ENCODE data around the gene RAB3IL1. TPM values are rescaled to one million over a fixed set of nuclear protein-coding genes. Genes with fewer than 3 reads are reported as not detected.
A peak's percentile ranks its signal among the peaks of the same experiment; 100 is the strongest.
"Not testable (repeated sequence)": the region's sequence is repeated elsewhere in the genome, so short reads cannot be mapped to it uniquely, and the experiment has no call there.

Gene RAB3IL1
- total RNA-seq, 1 experiment from 2014 or later = 3.0 TPM

DNA sequence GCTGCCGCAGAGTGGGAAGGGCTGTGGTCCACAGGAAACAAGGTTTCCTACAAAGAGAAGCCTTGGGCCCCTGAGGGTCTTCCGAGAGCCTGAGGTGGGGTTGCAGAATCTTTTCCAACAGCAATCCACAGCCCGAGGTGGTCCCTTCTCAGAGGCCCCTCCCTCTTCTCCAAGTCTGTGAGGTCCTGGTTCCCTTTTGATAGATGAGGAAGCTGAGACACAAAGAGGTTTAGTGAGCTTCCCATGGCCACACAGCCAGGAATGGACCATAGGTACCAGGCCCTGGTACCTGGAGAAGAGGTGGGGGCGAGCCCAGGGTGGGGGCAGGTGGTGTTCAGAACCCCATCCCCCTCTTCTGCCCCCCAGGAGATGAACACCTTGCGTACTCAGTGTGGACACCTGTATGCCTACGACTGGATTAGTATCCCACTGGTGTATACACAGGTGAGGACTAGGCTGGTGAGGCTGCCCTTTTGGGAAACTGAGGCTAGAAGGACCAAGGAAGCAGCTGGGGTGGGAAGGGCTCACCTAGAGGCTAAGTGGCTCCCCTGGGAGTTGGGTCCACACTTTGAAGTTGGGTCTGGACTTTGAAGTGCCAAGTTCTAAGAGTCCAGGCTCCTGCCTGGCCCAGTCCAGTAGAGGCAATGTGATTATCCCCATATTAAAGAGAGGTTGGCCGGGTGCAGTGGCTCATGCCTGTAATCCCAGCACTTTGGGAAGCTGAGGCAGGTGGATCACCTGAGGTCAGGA, 39.8 kb upstream of the RAB3IL1 start:
- Histone ChIP-seq H3K9me3 (replicated peaks) (no peaks in the 10 kb centered on the region), H3K4me3 (no peak overlapping the region), H3K4me1 (replicated peaks) (peaks cover 4% of the 10 kb centered on the region; the same call in 1 of the 2 replicates), H3K27me3 (replicated peaks) (no peaks in the 10 kb centered on the region), H3K27ac (no peak overlapping the region), H3K36me3 (peaks cover 4% of the 10 kb centered on the region)
- DNase-seq (ENCODE audit: low read depth in 1 of 2, low spot score in 2 of 2) = peak in 1 of 2 experiments; percentile 37

DNA sequence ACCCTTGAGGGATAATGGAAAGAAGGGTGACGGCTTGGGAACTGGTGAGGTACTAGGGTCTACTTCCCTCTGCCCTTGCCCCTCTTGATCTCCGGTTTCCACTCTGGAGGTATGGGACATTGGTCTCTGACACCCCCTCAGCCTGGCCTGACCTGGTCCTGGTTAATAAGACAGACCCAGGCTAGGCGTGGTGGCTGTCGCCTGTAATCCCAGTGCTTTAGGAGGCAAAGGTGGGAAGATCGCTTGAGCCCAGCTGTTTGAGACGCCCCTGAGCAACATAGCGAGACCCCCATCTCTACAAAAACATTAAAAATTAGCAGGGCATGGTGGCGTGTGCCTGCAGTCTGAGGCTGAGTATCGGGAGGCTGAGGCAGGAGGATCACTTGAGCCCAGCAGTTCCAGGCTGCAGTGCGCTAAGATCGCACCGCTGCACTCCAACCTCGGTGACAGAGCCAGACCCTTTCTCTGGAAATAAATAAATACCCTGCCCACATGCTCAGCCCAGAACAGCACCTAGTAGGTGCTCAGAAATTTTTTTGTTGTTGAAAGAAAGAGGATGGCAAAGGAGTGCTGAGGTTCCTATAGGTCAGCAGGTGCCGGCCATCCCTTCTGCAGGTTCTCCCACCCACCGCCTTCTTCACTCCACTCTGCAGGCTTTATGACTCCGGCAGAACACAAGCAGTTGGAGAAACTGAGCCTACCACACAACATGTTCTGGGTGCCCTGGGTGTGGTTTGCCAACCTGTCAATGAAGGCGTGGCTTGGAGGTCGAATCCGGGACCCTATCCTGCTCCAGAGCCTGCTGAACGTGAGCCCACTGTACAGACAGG, 39.0 kb upstream of the RAB3IL1 start:
- H3K27ac ChIP-seq = no peak overlapping the region
- H3K27me3 ChIP-seq (replicated peaks) = no peaks in the 10 kb centered on the region
- peak in 1 of 2 experiments; percentile 40 for DNase-seq (ENCODE audit: low read depth in 1 of 2, low spot score in 2 of 2)
- H3K4me1 ChIP-seq (replicated peaks) = peaks cover 4% of the 10 kb centered on the region; the same call in 1 of the 2 replicates
- no peak overlapping the region for H3K4me3 ChIP-seq
- H3K36me3 ChIP-seq = no peaks in the 10 kb centered on the region
- H3K9me3 ChIP-seq (replicated peaks) = no peaks in the 10 kb centered on the region

DNA sequence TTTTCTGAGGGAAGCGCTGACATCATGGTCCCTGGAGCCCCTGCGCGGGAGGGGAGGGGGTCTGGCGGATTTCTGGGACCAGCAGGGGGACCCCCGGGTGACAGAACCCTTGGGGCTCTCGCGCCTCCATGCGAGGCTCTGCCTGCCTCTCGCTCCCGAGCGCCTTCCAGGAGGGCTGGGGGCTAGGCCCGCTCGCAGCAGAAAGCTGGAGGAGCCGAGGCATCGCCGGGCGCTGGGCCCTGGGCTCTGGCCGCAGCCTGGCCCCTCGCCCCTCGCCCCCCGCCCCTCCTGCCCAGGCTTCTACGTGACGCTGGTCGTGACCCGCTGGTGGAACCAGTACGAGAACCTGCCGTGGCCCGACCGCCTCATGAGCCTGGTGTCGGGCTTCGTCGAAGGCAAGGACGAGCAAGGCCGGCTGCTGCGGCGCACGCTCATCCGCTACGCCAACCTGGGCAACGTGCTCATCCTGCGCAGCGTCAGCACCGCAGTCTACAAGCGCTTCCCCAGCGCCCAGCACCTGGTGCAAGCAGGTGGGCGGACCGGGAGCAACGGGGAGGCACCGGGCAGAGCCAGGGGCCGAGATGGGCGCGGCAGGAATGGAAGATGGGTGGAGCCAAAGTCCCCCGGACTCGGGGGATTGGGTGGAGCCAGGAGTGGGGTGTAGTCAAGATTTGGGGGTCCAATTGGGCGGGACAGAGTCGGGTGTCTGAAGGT, 38.2 kb upstream of the RAB3IL1 start:
- Histone ChIP-seq H3K27me3 (replicated peaks) (no peaks in the 10 kb centered on the region), H3K4me1 (replicated peaks) (peaks cover 4% of the 10 kb centered on the region; the same call in 1 of the 2 replicates), H3K27ac (no peak overlapping the region), H3K4me3 (no peak overlapping the region), H3K36me3 (no peaks in the 10 kb centered on the region), H3K9me3 (replicated peaks) (no peaks in the 10 kb centered on the region)
- peak in 1 of 2 experiments; percentile 47 for DNase-seq (ENCODE audit: low read depth in 1 of 2, low spot score in 2 of 2)

DNA sequence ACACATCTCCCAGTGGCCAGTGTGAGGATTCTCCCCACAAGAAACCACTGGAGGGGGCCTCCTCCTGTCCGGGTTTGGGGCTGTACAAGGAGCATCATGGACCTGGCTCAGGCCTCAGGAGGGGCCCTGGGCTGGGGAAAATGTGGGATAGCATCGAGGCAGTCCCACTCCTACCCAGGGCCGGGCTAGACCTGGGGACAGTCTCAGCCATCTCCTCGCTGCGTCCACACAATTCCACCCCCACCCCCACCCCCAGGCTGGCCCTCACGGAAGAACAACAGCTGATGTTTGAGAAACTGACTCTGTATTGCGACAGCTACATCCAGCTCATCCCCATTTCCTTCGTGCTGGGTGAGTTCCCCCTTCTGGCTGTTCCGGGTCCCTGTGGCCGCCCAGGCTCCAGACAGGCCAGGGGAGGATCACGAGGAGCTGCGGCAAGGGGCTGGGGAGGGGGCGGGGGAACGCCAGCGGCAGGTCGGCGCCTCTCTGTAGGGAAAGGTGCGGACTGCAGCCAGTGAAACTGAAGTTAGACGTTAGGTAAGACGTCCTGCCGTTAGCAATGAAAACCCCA, 37.6 kb upstream of the RAB3IL1 start:
- no peak overlapping the region for H3K4me3 ChIP-seq
- H3K27ac ChIP-seq = no peak overlapping the region
- peak in 1 of 2 experiments; percentile 46 for DNase-seq (ENCODE audit: low read depth in 1 of 2, low spot score in 2 of 2)
- no peaks in the 10 kb centered on the region for H3K9me3 ChIP-seq (replicated peaks)
- H3K36me3 ChIP-seq = no peaks in the 10 kb centered on the region
- H3K27me3 ChIP-seq (replicated peaks) = no peaks in the 10 kb centered on the region
- peaks cover 7% of the 10 kb centered on the region for H3K4me1 ChIP-seq (replicated peaks)

DNA sequence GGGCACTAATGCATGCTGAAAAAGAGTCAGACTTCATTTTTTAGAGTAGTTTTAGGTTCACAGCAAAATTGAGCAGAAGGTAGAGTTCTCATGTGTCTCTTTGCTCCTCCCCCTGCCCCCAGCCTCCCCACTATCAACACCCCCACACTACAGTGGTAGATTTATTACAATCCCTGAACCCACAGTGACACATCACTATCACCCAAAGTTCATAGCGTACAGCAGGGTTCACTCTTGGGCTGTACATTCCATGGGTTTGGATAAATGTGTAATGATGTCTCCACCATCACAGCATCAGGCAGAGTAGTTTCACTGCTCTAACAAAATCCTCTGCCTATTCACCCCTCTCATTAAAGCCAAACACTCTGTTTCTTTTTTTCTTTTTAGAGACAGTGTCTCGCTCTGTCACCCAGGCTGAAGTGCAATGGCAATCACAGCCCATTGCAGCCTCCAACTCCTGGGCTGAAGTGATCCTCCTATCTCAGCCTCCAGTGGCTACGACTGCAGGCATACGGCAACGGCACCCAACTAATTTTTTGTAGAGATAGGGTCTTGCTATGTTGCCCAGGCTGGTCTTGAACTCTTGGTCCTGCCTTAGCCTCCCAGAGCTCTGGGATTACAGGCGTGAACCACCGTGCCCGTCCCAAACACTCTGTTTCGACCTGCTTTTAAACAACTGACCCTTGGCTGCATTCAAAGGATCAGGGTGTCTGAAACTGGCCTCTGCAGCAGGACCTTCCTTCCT, 36.9 kb upstream of the RAB3IL1 start:
- Histone ChIP-seq H3K27me3 (replicated peaks) (no peaks in the 10 kb centered on the region), H3K9me3 (replicated peaks) (no peaks in the 10 kb centered on the region), H3K4me1 (replicated peaks) (peaks cover 13% of the 10 kb centered on the region), H3K27ac (no peak overlapping the region), H3K36me3 (no peaks in the 10 kb centered on the region), H3K4me3 (no peak overlapping the region)
- no peak for DNase-seq (ENCODE audit: low read depth in 1 of 2, low spot score in 2 of 2)

DNA sequence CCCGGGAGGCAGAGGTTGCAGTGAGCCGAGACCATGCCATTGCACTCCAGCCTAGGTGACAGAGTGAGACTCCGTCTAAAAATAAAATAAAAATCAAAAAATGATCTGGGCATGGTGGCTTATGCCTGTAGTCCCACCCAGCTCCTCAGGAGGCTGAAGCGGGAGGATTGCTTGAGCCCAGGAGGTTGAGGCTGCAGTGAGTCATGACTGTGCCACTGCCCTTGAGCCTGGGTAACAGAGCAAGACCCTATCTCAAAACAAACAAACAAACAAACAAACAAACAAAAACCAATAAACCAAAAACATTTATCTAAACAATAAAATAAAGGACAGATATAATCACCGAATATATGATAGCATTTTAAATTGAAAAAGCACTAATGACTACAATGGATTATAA, 36.3 kb upstream of the RAB3IL1 start:
- H3K9me3 ChIP-seq (replicated peaks); H3K4me3 ChIP-seq; H3K36me3 ChIP-seq; H3K27ac ChIP-seq; DNase-seq (ENCODE audit: low read depth in 1 of 2, low spot score in 2 of 2); H3K27me3 ChIP-seq (replicated peaks): not testable (repeated sequence)
- peaks cover 16% of the 10 kb centered on the region for H3K4me1 ChIP-seq (replicated peaks)

DNA sequence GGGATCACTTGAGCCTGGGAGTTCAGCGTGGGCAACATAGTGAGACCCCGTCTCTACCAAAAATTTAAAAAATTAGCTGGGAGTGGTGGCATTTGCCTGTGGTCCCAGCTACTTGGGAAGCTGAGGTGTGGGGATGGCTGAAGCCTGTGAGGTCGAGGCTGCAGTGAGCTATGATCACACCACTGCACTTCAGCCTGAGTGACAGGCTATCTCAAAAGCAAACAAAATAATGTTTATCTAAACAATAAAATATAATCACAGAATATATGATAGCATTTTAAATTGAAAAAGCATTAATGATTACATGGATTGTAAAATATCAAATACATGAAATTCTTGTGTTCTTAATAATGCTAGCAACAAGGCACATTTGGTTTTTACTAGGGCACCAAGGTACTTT, 35.5 kb upstream of the RAB3IL1 start:
- DNase-seq (ENCODE audit: low read depth in 1 of 2, low spot score in 2 of 2) = no peak
- peaks cover 16% of the 10 kb centered on the region for H3K4me1 ChIP-seq (replicated peaks)
- H3K36me3 ChIP-seq = no peaks in the 10 kb centered on the region
- H3K4me3 ChIP-seq = no peak overlapping the region
- H3K27me3 ChIP-seq (replicated peaks) = no peaks in the 10 kb centered on the region
- no peak overlapping the region for H3K27ac ChIP-seq
- no peaks in the 10 kb centered on the region for H3K9me3 ChIP-seq (replicated peaks)

DNA sequence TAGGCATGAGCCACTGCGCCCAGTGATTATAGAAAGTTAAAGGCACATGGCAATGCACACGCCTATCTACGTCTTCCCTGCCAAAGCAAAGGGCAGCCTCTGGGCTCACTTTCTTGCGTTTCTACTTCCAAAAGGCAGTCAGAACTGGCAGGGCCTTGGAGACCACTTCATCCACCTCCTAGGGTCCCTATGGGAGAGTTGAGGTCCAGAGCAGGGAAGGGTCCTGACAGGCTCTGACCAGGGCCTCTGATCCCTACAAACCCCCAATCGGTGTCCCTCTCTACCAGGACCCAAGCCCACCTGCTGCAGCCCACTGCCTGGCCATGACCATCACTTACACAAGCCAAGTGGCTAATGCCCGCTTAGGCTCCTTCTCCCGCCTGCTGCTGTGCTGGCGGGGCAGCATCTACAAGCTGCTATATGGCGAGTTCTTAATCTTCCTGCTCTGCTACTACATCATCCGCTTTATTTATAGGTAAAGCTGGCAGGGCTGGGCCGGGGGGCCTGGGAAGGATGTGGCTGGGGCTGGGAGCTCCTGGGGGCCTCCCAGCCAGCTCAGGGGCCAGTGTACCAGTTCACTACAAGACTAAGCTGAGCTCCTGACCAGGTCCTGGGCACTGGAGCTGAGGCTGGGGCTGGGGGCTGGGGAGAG, 34.2 kb upstream of the RAB3IL1 start:
- Histone ChIP-seq H3K9me3 (replicated peaks) (no peaks in the 10 kb centered on the region), H3K27me3 (replicated peaks) (no peaks in the 10 kb centered on the region), H3K4me3 (no peak overlapping the region), H3K4me1 (replicated peaks) (peaks cover 22% of the 10 kb centered on the region), H3K27ac (no peak overlapping the region), H3K36me3 (no peaks in the 10 kb centered on the region)
- DNase-seq (ENCODE audit: low read depth in 1 of 2, low spot score in 2 of 2) = peak in 1 of 2 experiments; percentile 43

DNA sequence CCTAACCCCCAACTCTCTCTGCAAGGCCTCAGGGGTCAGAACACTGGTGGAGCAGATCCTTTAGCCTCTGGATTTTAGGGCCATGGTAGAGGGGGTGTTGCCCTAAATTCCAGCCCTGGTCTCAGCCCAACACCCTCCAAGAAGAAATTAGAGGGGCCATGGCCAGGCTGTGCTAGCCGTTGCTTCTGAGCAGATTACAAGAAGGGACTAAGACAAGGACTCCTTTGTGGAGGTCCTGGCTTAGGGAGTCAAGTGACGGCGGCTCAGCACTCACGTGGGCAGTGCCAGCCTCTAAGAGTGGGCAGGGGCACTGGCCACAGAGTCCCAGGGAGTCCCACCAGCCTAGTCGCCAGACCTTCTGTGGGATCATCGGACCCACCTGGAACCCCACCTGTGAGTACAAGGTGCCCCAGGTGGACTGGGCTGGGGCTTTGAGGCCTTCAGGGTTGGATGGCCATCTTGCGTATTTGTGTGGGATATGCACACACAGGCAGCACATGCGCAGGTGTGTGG, 32.7 kb upstream of the RAB3IL1 start, which contains the start of gene BEST1:
Gene BEST1, plus strand, starts transcription at position 317 of the 513 bp plus-strand sequence. CDS start 1,456 bp downstream, outside the sequence.
- DNase-seq (ENCODE audit: low read depth in 1 of 2, low spot score in 2 of 2) = peak in 1 of 2 experiments; percentile 36
- Histone ChIP-seq H3K9me3 (replicated peaks) (no peaks in the 10 kb centered on the region), H3K4me3 (no peak within 1 kb of the TSS), H3K4me1 (replicated peaks) (peaks cover 22% of the 10 kb centered on the region), H3K27me3 (replicated peaks) (no peaks in the 10 kb centered on the region), H3K36me3 (no peaks in the 10 kb centered on the region), H3K27ac (peak within 1 kb of the TSS; percentile 43)

DNA sequence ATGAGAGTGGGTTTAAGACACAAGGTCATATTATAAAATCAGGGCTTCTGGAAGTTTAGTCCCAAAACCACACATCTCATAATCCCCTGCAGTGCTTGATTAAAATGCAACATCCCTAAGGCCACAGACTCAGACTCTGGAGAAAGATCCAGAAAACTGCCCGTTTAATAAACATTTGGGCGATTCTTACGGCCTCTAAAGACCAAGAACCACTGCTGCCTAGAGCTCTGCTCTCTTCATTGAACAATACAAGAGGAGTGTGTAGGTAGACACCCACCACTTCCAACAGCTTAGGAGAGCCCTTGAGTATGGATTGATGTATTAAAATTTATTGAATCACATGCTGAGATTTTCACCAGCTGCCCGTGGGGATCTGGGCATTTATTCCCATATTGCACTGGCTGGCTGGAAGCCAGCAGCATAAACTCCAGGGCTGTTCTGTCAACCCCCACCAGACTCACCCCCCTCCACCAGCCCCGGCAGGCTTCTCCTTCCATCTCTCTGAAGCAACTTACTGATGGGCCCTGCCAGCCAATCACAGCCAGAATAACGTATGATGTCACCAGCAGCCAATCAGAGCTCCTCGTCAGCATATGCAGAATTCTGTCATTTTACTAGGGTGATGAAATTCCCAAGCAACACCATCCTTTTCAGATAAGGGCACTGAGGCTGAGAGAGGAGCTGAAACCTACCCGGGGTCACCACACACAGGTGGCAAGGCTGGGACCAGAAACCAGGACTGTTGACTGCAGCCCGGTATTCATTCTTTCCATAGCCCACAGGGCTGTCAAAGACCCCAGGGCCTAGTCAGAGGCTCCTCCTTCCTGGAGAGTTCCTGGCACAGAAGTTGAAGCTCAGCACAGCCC, 32.0 kb upstream of the RAB3IL1 start:
- Histone ChIP-seq H3K4me3 (no peak overlapping the region), H3K36me3 (no peaks in the 10 kb centered on the region), H3K27me3 (replicated peaks) (no peaks in the 10 kb centered on the region), H3K27ac (peak overlapping the region; percentile 43), H3K4me1 (replicated peaks) (peaks cover 19% of the 10 kb centered on the region), H3K9me3 (replicated peaks) (no peaks in the 10 kb centered on the region)
- DNase-seq (ENCODE audit: low read depth in 1 of 2, low spot score in 2 of 2) = peak; percentile 85 to 86

DNA sequence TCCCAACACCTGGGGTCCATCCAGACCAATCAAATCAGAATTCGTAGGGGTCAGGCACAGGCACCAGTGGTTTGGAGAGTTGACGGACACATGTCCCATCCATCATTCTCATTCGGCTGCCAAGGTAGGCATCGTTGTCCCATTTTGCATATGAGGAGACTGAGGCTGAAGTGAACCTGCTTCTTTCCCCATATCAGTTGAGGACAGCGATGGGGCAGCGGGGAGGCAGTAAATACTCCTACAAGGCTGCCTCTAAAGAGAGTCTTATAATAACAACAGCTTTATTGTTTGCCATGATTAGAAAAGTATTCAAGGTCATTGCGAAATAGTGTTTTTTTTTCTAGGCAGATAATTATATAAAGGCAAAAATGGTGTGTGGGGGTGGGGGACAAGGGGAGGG, 31.1 kb upstream of the RAB3IL1 start:
- DNase-seq (ENCODE audit: low read depth in 1 of 2, low spot score in 2 of 2) = peak in 1 of 2 experiments; percentile 26
- Histone ChIP-seq H3K27ac (no peak overlapping the region), H3K36me3 (no peaks in the 10 kb centered on the region), H3K27me3 (replicated peaks) (no peaks in the 10 kb centered on the region), H3K4me1 (replicated peaks) (peaks cover 19% of the 10 kb centered on the region), H3K9me3 (replicated peaks) (no peaks in the 10 kb centered on the region), H3K4me3 (no peak overlapping the region)

Measured in SJSA1 (cell line).